ENCODE data around the gene KIF3A. TPM values are rescaled to one million over a fixed set of nuclear protein-coding genes. Genes with fewer than 3 reads are reported as not detected.

The KIF3A gene
- total RNA-seq, 1 donor from 2014 or later, result 10.6 TPM

DNA sequence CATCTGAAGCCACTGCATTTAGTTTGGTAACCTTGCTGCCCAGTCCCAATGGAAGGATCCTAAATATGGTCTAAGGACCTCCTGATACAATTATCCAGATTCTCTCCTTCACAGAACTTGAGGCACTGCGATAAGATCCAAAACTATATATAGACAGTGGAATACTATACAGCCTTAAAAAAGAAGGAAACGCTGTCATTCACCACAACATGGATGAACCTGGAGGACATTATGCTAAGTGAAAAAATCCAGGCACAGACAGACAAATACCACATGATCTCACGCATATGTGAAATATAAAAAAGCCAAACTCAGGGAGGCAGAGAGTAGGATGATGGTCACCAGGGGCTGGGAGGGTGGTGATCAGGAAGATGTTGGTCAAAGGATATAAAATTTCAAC is 66.3 kb downstream of the KIF3A start:
- no peaks in the 10 kb centered on the region for H3K36me3 ChIP-seq (ENCODE audit: control insufficient read depth, insufficient read depth, low read length)
- H3K27me3 ChIP-seq (ENCODE audit: control insufficient read depth, insufficient read depth, low read length), result no peaks in the 10 kb centered on the region
- no peak overlapping the region for H3K4me3 ChIP-seq (ENCODE audit: low read depth, low read length)
- DNase-seq (ENCODE audit: low read depth), result no peak
- TF ChIP-seq, protein P1, sequence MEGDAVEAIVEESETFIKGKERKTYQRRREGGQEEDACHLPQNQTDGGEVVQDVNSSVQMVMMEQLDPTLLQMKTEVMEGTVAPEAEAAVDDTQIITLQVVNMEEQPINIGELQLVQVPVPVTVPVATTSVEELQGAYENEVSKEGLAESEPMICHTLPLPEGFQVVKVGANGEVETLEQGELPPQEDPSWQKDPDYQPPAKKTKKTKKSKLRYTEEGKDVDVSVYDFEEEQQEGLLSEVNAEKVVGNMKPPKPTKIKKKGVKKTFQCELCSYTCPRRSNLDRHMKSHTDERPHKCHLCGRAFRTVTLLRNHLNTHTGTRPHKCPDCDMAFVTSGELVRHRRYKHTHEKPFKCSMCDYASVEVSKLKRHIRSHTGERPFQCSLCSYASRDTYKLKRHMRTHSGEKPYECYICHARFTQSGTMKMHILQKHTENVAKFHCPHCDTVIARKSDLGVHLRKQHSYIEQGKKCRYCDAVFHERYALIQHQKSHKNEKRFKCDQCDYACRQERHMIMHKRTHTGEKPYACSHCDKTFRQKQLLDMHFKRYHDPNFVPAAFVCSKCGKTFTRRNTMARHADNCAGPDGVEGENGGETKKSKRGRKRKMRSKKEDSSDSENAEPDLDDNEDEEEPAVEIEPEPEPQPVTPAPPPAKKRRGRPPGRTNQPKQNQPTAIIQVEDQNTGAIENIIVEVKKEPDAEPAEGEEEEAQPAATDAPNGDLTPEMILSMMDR (IDR thresholded peaks at IDR 0.05; ENCODE audit: insufficient read depth, low read length, poor library complexity, severe bottlenecking), result no peak

DNA sequence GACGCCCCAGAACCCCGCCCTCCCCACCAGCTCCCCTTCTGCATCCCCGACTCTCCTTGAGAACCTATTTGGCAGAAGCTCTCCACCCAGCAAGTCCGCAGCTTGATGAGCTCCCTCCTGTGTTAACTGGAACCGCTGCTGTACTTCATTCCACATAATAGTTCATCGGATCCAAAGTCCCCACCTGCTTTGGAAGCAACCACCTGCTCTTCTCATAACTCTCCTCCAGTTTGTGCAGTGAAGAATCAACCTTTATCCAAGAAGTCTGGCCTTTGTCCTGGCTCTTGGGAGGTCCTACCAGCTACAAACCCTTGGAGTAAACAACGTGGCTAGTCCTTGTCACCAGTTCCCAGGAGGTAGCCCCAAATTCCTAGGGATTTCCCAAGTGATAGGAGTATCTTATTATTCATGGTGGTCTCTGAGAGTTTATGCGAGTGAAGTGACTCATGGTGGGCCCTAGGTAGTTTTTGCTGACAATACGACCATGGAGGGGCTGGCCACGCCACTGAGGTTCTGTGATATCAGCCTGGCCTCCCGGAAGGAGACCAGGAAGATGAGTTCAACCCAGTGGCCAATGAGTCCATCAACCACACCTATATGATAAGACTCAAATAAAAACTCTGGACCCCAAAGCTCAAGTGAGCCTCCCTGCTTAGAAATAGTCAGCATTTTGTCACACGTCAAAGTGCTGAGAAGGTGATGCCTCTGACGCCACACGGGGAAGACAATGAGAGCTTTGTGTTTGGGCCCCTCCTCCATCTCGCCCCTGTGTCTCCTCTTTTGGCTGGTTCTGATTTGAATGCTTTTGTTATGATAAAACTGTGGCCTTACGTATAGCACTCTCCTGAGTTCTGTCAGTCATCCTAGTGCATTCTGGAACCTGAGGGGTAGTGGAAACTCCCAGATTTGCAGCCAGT is 67.1 kb downstream of the KIF3A start:
- TF ChIP-seq, protein P1 (IDR thresholded peaks at IDR 0.05; ENCODE audit: insufficient read depth, low read length, poor library complexity, severe bottlenecking), result no peak

DNA sequence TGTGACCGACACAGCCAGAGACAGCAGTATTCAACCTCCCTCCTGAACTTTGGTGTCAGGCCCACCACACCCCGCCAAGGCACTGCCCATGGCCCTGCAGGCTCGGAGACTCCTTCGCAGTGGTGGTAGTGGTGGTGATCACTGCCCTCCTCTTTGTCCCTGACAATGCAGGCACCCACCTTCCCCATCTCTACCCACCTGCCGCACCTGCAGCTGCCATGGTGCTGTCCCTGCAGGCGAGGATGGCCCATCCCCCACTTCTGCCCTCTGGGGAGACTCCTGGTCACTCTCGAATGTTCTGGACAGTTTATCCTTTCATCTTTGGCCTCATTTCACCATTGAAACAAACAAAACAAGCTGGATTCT is 67.9 kb downstream of the KIF3A start:
- no peaks in the 10 kb centered on the region for H3K36me3 ChIP-seq (ENCODE audit: control insufficient read depth, insufficient read depth, low read length)
- DNase-seq (ENCODE audit: low read depth), result no peak
- no peaks in the 10 kb centered on the region for H3K27me3 ChIP-seq (ENCODE audit: control insufficient read depth, insufficient read depth, low read length)

More for the DNA sequence above, 67.1 kb downstream of the KIF3A start:
- DNase-seq (ENCODE audit: low read depth), result no peak
- no peak overlapping the region for H3K4me3 ChIP-seq (ENCODE audit: low read depth, low read length)
- no peaks in the 10 kb centered on the region for H3K36me3 ChIP-seq (ENCODE audit: control insufficient read depth, insufficient read depth, low read length)
- H3K27me3 ChIP-seq (ENCODE audit: control insufficient read depth, insufficient read depth, low read length), result no peaks in the 10 kb centered on the region

DNA sequence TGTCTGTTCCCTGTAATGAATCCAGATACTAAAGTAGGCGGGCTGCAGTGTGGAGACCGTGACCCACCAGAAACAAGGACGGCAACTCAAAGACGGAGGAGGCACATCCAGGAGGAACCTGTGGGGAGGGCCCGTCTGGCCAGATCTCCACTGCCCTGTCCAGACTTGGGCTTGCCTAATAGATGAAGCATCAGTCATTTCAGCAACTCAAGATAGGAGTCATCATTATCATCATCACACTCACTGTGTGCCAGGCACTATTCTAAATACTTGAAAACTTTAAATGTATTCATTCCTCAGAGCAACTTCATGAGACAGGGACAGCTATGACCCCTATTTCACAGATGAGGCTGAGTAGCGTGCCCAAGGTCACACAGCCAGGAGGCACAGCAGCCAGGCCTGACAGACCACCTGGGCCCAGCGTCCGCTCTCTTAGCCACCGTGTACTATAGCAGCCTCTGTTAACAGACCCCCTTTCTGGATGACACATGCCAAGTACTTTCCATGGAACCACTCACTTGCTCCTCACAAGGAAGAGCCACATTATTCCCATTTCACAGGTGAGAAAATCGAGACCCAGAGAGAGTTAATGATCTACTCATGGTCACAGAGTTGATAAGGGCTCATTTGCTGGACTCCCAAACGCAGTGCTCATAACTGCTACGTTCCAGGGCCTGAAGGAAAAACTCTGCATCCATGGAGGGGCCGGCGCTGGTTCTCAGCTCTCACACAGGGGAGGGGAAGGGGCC is 68.5 kb downstream of the KIF3A start:
- no peaks in the 10 kb centered on the region for H3K27me3 ChIP-seq (ENCODE audit: control insufficient read depth, insufficient read depth, low read length)
- H3K36me3 ChIP-seq (ENCODE audit: control insufficient read depth, insufficient read depth, low read length), result no peaks in the 10 kb centered on the region
- H3K4me3 ChIP-seq (ENCODE audit: low read depth, low read length), result no peak overlapping the region
- no peak for DNase-seq (ENCODE audit: low read depth)
- TF ChIP-seq, protein P1 (IDR thresholded peaks at IDR 0.05; ENCODE audit: insufficient read depth, low read length, poor library complexity, severe bottlenecking), result no peak

More for the DNA sequence above, 67.9 kb downstream of the KIF3A start:
- no peak overlapping the region for H3K4me3 ChIP-seq (ENCODE audit: low read depth, low read length)
- TF ChIP-seq, protein P1 (IDR thresholded peaks at IDR 0.05; ENCODE audit: insufficient read depth, low read length, poor library complexity, severe bottlenecking), result no peak

DNA sequence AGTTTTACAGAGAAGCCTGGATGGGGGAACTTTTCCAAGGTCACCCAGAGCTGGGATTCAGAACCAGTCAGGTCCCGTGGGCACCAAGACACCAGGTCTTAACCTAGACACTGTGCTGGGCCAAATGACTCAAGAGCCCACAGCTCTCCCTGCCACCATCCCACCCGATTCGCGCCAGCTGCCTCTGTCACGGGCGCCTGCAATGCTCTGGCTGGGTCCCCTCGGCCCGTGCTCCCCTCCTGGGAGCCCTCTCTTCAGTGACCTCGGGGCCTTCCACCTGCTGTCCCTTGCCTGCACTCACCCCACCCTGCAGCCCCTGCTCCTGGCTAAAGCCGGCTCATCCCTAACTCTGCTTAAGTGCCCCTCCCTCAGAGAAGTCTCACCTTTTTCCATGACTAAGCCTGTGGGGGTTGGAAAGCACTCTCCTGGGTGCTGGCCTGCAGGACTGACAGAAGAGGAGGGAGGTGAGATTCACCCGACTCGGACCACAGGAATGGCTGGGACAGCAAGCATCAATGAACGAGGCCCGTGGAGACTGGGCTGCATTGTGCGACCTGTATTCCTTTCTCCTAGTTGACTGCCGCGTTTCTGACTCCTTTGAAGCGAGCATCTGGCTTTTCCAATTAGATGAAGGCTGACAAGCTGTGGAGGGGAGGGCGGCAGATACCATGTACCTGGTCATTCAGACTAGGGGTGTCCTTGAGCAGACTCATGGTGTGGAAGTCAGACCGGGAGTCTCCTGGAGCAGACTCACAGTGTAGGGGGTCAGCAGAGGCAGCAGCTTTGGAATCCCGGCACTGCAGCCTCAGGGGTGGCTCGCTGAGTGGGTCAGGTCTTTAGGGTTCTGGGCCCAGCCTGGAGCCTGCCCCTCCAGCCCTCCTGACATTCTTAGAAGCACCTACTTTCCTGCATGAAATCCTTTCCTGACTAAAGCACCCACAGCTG is 69.3 kb downstream of the KIF3A start:
- TF ChIP-seq, protein P1 (IDR thresholded peaks at IDR 0.05; ENCODE audit: insufficient read depth, low read length, poor library complexity, severe bottlenecking), result no peak
- Histone ChIP-seq H3K4me3 (ENCODE audit: low read depth, low read length) (no peak overlapping the region), H3K36me3 (ENCODE audit: control insufficient read depth, insufficient read depth, low read length) (no peaks in the 10 kb centered on the region), H3K27me3 (ENCODE audit: control insufficient read depth, insufficient read depth, low read length) (no peaks in the 10 kb centered on the region)
- no peak for DNase-seq (ENCODE audit: low read depth)

All from kidney epithelial cell (primary cell).